Upper lobe of left lung (tissue), 6 donors: ENCODE measurements around the gene GAP43. TPM values are rescaled to one million over a fixed set of nuclear protein-coding genes. Genes with fewer than 3 reads are reported as not detected.

Source experiments
- ATAC-seq, 2 donors: fragments of 200-7000 bp; cut with Tn5 transposase; one replicate each; pipeline ENCODE4 v1.9.1; 2022; ENCODE audit warnings: mild to moderate bottlenecking in 2 of 2, moderate library complexity in 2 of 2; ENCODE audit not compliant: low FRiP score in 2 of 2
- DNase-seq, 2 donors: peaks; one replicate each; pipeline ENCODE4 v3.0.0-alpha.2; 2019 to 2020
- H3K27ac ChIP-seq, 4 donors: fragments of 200-600 bp; sonication (generic); one replicate each; pipeline ENCODE4 v1.5.1; 2016 to 2019
- H3K27me3 ChIP-seq, 4 donors: fragments of 200-600 bp; sonication (generic); one replicate each; pipeline ENCODE4 v1.5.1; 2017 to 2019
- H3K36me3 ChIP-seq, 4 donors: fragments of 200-600 bp; sonication (generic); one replicate each; pipeline ENCODE4 v1.5.1; 2016 to 2019
- H3K4me1 ChIP-seq, 4 donors: fragments of 200-600 bp; sonication (generic); one replicate each; pipeline ENCODE4 v1.5.1; 2018 to 2019
- H3K4me3 ChIP-seq, 4 donors: fragments of 200-600 bp; sonication (generic); one replicate each; pipeline ENCODE4 v1.5.1; 2017 to 2019; ENCODE audit warnings: mild to moderate bottlenecking in 2 of 4, moderate library complexity in 1 of 4
- H3K9me3 ChIP-seq, 4 donors: fragments of 200-600 bp; sonication (generic); one replicate each; pipeline ENCODE4 v1.5.1; 2018 to 2019
- CTCF ChIP-seq, 6 experiments: fragments of 450-650 bp in 4 of 6; fragments of 200-600 bp in 2 of 6; sonication (generic) in 2 of 6; IDR thresholded peaks; one replicate each; pipeline ENCODE4 v1.5.1; 2016 to 2019; ENCODE audit warnings: antibody characterized with exemption in 6 of 6
- EP300 ChIP-seq, 4 donors: sonication (generic); formaldehyde crosslinking; IDR thresholded peaks; one replicate each; pipeline ENCODE4 v1.5.1; 2017; ENCODE audit warnings: antibody characterized with exemption in 4 of 4, control low read depth in 2 of 4
- POLR2A ChIP-seq, 4 donors: fragments of 450-650 bp; IDR thresholded peaks; one replicate each; pipeline ENCODE4 v1.5.1; 2016 to 2017; ENCODE audit warnings: antibody characterized with exemption in 4 of 4, mild to moderate bottlenecking in 2 of 4
- POLR2AphosphoS5 ChIP-seq, 2 donors: sonication (generic); formaldehyde crosslinking; IDR thresholded peaks; one replicate each; pipeline ENCODE4 v1.5.1; 2017; ENCODE audit warnings: antibody characterized with exemption in 2 of 2
- WGBS, 2 donors: methylation state at CpG; one replicate each; pipeline ENCODE4 v1.1.5; 2017 to 2018; 5-methylcytosine and 5-hydroxymethylcytosine counted together
- total RNA-seq, 6 donors: library from RNA; depleted of rRNA in 4 of 6; stranded (reverse); fragments of >200 nt in 4 of 6; gene quantifications; one replicate each; pipeline versions ENCODE4 v1.1.0 to v1.2.1, GENCODE V29; 2016 to 2021
- donor health status: DM: no; HTN: no; CAD: no; lungs with moderate emphysema.
- donor health status: DM: no; HTN: yes; CAD: no; lungs with severe emphysema.

GAP43 gene
- total RNA-seq, 6 donors from 2014 or later = 0.13 TPM; not detected in 5

- 92 to 94% methylated on average over 3 of the region's 3 CpGs for WGBS, 2 donors
- no peaks in the 10 kb centered on the region for H3K4me1 ChIP-seq
- H3K36me3 ChIP-seq = no peaks in the 10 kb centered on the region
- H3K9me3 ChIP-seq = no peaks in the 10 kb centered on the region
- ATAC-seq = no peak
- TF ChIP-seq POLR2A (IDR thresholded peaks at IDR 0.05) = no peak
- no peak for TF ChIP-seq EP300 (IDR thresholded peaks at IDR 0.05)
- TF ChIP-seq CTCF (IDR thresholded peaks at IDR 0.05) = no peak
- no peak for TF ChIP-seq POLR2AphosphoS5 (IDR thresholded peaks at IDR 0.05)
- no peaks in the 10 kb centered on the region for H3K27me3 ChIP-seq
- no peak for DNase-seq
- no peak overlapping the region for H3K4me3 ChIP-seq
- no peak overlapping the region for H3K27ac ChIP-seq
Observed at GRCh38 chr3:115633467-115633866, 10.2 kb downstream of the GAP43 start.

GRCh38 chr3:115634052-115634451 is 10.7 kb downstream of the GAP43 start:
- ATAC-seq (no peak), DNase-seq (no peak)
- H3K36me3 ChIP-seq = no peaks in the 10 kb centered on the region
- H3K27me3 ChIP-seq = no peaks in the 10 kb centered on the region
- no peak overlapping the region for H3K27ac ChIP-seq
- no peaks in the 10 kb centered on the region for H3K9me3 ChIP-seq
- H3K4me1 ChIP-seq = no peaks in the 10 kb centered on the region
- 76 to 82% methylated on average over 2 of the region's 2 CpGs for WGBS, 2 donors
- TF ChIP-seq POLR2A (IDR thresholded peaks at IDR 0.05) = no peak
- no peak for TF ChIP-seq EP300 (IDR thresholded peaks at IDR 0.05)
- TF ChIP-seq POLR2AphosphoS5 (IDR thresholded peaks at IDR 0.05) = no peak
- no peak for TF ChIP-seq CTCF (IDR thresholded peaks at IDR 0.05)
- no peak overlapping the region for H3K4me3 ChIP-seq

GRCh38 chr3:115635406-115635805 is 12.1 kb downstream of the GAP43 start:
- H3K4me1 ChIP-seq = no peaks in the 10 kb centered on the region
- H3K36me3 ChIP-seq = no peaks in the 10 kb centered on the region
- DNase-seq = no peak
- no peak overlapping the region for H3K27ac ChIP-seq
- TF ChIP-seq POLR2A (IDR thresholded peaks at IDR 0.05) = no peak
- no peak for TF ChIP-seq CTCF (IDR thresholded peaks at IDR 0.05)
- no peak for TF ChIP-seq POLR2AphosphoS5 (IDR thresholded peaks at IDR 0.05)
- TF ChIP-seq EP300 (IDR thresholded peaks at IDR 0.05) = no peak
- H3K27me3 ChIP-seq = no peaks in the 10 kb centered on the region
- 75 to 78% methylated on average over 1 of the region's 1 CpG for WGBS, 2 donors
- no peak overlapping the region for H3K4me3 ChIP-seq
- ATAC-seq = no peak
- H3K9me3 ChIP-seq = no peaks in the 10 kb centered on the region

- Histone ChIP-seq H3K27ac (no peak overlapping the region), H3K4me1 (no peaks in the 10 kb centered on the region), H3K4me3 (no peak overlapping the region), H3K9me3 (no peaks in the 10 kb centered on the region), H3K36me3 (no peaks in the 10 kb centered on the region), H3K27me3 (no peaks in the 10 kb centered on the region)
- DNase-seq (no peak), ATAC-seq (no peak)
- TF ChIP-seq EP300 (IDR thresholded peaks at IDR 0.05) = no peak
- no peak for TF ChIP-seq POLR2AphosphoS5 (IDR thresholded peaks at IDR 0.05)
- TF ChIP-seq CTCF (IDR thresholded peaks at IDR 0.05) = no peak
- TF ChIP-seq POLR2A (IDR thresholded peaks at IDR 0.05) = no peak
- WGBS, 2 donors = 92 to 100% methylated on average over 1 of the region's 1 CpG
Observed at GRCh38 chr3:115638241-115638640, 14.9 kb downstream of the GAP43 start.

GRCh38 chr3:115638991-115639390 is 15.7 kb downstream of the GAP43 start:
- no peaks in the 10 kb centered on the region for H3K27me3 ChIP-seq
- H3K27ac ChIP-seq = no peak overlapping the region
- H3K4me1 ChIP-seq = no peaks in the 10 kb centered on the region
- no peaks in the 10 kb centered on the region for H3K9me3 ChIP-seq
- DNase-seq (no peak), ATAC-seq (no peak)
- no peak overlapping the region for H3K4me3 ChIP-seq
- 50 to 88% methylated on average over 1 of the region's 1 CpG for WGBS, 2 donors
- H3K36me3 ChIP-seq = no peaks in the 10 kb centered on the region
- no peak for TF ChIP-seq POLR2AphosphoS5 (IDR thresholded peaks at IDR 0.05)
- TF ChIP-seq CTCF (IDR thresholded peaks at IDR 0.05) = no peak
- no peak for TF ChIP-seq POLR2A (IDR thresholded peaks at IDR 0.05)
- TF ChIP-seq EP300 (IDR thresholded peaks at IDR 0.05) = no peak
